Inflammatory macrophage (primary cell): ENCODE data around the gene SLC24A3.

ENCODE experiments used
- DNase-seq, 2 donors: peaks; one replicate each; pipeline ENCODE4 v3.0.0-alpha.2; 2020 to 2022
- total RNA-seq, 18 experiments: gene quantifications; one replicate each; lab custom pipeline; 2026; ENCODE audit warnings: mixed read lengths in 6 of 18, inconsistent platforms in 2 of 18; lab: John Stamatoyannopoulos, UW

The SLC24A3 gene
- 0.31 to 1.5 (median 1.1) reads per million in 18 experiments for total RNA-seq

DNA sequence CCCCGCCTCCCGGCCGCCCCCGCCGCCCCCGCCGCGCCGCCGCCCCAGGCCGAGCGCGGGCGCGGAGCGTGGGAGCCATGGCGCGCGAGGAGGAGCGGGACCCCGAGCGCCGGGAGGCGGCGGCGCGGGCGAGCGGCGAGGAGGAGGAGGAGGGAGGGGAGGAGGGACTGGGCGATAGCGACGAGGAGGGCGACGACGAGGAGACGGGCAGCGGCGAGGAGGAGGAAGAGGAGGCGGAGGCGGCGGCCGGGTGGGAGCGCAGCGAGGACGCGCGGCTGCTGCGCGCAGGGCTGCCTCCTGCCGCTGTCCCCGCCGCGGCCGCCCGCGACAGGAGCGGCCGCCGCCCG, at the start of gene SLC24A3:
SLC24A3 (plus strand) TSS at position 174 of the 347 bp plus-strand sequence.
- DNase-seq, result no peak

DNA sequence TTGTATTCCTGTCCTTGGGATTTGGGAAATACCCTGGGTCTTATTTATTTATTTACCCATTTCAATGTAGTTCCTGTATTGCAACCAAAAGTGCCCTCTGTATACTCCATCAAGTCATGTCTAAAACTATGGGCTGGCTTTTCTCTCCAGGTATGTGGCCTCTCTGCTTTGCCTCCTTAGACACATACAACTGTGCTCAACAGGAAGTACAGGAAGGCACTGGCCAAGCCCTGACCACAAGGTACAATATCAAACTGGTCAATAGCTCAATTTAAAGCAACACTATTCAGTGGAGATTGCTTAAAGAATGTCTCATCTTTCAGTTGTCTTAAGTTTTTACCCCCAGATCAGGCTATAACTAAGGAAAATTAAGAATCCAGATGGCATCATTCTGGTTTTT, 42.3 kb upstream of the SLC24A3 start:
- DNase-seq, result no peak

DNA sequence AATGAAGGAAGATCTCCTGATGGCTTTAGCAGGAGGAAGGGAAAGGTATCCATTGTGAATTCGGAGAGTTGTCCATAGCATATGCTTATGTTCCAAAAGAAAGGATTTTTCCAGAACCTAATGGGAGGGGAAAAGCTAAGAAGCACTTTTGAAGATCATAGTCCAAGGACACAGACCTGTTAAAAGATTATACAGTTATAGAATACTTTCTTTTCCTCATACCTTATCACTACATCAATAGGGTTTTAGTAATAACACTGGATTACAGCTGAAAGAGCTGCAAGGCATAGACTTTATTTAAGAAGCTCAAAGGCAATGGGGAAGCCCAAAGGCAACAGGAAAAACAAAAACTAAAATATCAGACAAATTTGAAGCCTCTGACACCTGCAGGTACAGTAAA, 39.8 kb upstream of the SLC24A3 start:
- DNase-seq, result no peak

DNA sequence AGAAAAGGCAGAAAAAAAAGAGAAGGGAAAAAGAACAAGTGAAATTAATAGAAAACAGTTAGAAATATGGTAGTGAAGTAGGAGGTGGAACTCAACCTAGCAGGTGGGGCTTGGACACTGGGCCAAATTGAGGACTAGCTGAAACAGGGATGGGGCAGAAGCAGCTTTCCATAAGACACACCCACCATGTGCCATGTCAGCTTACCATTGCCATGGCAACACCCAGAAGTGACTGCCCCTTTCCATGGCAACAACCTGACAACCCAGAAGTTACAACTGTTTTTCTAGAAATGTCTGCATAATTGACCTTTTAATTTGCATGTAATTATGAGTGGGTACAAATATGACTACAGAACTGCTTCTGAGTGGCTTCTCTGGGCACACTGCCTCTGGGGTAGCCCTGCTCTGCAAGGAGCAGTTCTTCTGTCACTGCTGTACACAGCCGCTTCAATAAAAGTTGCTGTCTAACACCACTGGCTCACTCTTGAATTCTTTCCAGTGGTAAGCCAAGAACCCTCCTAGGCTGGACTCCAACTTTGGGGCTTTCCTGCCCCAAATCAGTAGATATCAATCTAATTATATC, 35.9 kb upstream of the SLC24A3 start:
- no peak for DNase-seq

DNA sequence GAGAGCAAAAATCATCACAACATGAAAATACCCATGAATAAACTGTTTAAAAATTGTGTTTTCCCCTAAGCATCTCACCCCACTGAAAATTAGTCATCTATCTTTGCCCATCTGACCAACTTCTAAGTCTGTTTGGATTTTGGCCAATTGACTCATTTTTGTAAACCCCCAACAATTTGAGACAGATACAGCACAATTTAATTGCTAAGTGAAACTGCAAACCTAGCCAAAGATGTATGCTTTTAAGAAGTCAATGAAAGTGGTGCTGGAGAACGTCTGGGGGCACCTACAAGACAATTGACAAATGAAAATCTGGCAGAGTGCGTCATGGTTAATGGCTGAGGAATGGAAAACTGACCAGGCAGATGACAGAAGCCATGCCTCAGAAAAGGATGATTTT, 30.9 kb upstream of the SLC24A3 start:
- DNase-seq, result no peak

DNA sequence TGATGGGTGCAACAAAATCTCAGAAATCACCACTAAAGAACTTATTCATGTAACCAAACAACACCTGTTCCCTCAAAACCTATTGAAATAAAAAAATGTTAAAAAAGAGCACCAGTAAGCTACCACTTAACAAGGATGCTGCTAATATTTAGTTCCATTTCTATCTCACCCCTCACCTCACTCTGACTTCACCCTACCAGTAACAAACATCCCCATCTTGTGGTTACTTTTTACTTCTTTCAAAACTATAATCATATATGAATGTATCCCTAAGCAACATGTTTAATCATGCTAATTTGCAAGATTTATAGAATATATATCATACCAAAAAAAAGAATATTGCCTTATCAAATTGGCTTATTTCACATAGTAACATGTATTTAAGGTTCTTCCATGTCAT, 27.4 kb upstream of the SLC24A3 start:
- DNase-seq, result peak in 1 of 2 donors; percentile 16

DNA sequence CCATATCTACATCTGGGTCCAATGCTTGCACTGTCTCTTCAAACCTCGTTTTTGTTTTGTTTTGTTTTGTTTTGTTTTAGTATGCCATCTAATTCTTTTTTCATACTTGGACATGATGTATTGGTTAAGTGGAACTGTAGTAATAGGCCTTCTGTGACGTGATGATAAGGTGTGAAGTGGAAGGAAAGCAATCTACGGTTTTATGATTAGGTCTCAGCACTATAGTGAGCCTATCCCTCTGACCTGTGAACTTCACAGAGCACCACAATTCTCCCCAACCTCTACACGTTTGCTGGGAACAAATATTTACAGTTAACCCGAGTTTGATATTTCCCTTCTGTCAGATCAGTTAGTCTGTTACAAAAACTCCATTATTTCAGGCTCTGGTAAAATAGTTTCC, 19.1 kb upstream of the SLC24A3 start:
- no peak for DNase-seq

DNA sequence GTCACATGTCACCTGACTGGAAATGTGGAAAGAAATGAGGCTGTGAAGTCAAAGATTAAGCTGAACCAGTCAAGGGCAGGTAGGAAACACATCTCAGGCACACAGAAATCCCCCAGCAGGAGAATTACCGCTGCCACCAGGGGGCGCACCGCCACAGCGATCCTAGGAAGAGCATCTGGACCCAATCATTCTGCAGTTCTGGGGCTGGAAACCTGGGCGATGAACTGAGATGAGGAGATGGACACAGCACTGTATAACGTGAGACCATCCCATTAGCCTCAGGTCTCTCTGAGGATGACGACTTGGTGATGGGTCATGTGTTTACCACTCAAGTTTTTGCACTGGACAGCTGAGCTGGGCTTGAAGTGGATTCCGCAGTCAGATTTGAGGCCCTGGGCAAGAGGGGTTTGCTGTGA, 6.5 kb upstream of the SLC24A3 start:
- DNase-seq, result peak; percentile 58 to 71

DNA sequence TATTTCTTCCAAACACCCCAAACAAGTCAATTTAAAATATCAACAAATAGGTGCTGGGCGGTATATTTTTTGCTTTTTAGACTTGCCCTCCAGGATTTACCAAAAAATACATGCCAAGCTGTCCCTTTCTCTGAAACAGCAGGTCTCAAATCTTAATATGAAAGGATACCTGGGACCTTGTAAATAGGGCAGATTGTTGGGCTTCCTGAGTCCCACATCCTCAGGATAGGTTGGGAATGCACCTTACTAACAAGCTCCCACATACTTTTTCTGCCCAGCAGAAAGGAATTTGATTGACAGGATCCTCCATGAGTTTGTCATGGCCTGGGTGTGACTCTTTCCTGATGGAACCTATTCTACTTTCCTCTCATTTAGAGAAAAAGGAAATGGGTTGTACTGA, 4.9 kb upstream of the SLC24A3 start:
- DNase-seq, result no peak

DNA sequence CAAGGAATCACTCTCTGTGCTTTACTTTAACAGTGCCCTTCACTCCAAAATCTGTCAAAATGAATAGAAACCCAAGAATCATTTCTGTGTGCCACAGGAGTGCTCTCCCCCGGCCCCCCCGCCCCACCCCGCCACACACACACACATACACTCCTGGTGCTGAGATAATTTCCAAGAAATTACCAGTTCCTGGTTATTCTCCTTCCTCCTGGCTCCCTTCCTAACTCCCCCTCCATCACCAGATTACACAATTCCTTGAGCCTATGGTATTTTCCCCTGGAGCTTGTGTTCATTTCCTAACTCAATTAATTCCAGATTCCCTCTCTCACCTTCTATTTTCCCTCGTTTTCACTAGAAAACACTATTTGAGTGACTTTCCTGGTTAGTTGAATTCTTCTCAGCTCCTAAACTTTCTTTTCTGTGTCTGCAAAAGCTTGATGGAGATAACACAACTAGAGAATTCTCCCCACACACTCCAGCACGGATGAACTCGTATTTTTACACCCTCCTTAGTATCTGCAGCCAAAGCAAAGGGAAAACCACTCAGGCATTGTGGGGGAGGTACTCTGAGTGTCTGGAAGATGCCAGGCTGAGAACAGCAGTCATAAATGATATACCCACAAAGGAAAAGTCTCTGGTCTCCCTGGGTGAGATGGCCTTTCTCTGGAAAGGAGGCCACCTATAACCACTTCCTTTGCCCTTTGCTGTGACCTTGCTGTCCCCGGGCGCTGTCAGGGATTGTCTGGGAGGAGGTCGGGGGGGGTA, 1.9 kb upstream of the SLC24A3 start:
- no peak for DNase-seq

DNA sequence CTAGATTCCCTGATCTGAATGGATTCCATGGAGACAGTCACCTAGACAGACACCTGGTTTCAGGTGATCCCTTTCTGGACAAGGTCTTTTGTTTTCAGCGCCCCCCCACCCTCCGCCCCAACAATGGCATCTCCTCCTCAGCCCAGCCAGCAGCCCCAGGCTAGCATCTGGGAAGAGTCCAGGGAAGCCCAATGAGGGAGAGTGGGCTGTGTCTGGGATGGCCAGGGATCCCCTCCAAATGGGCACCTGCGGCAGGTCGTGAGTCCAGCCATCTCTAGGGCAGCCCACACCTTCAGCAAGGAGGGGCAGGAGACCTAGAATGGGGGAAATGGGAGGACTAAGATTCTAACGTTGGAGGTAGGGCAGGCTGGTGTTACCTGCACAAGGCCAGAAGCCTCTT, 1.2 kb upstream of the SLC24A3 start:
- no peak for DNase-seq

DNA sequence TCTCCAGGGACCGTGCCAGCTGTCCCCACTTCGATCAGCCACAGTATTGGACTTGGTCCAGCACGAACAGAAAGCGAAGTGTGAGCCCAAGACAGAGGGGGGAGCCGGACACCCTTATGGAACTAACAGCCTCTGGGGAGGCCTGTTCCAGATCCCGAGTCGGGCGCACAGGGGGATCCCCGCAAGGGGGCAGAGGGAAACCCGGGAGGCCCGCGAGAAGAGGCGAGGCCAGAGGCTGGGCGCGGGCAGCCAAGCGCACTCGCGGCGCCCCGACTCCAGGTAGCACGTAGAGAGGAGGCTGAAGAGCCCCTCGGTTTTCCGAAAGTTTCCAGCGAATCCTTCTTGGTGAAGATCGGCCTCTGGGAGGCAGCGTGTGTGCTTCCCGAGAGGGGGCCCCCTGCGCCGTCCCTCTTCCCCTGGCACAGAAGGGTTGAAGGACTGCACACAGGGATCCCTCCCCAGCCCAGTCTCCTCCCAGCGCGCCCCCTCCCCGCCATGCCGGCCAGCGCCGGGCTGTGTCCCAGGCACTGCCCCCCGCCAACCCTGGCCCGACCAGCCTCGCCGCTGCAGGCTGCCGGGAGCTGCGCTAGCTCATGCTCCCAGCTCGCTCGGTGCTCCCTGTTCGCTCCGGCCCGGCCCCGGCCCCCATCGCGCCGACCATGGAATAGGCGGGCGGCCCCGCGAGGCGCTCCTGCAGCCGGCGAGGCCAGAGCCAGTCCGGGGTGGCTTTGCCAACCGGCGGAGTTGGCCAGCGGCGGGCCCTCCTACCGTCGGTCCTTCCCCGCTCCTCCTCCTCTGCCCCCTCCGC, 577 bp upstream of the SLC24A3 start:
- DNase-seq, result peak in 1 of 2 donors; percentile 11

DNA sequence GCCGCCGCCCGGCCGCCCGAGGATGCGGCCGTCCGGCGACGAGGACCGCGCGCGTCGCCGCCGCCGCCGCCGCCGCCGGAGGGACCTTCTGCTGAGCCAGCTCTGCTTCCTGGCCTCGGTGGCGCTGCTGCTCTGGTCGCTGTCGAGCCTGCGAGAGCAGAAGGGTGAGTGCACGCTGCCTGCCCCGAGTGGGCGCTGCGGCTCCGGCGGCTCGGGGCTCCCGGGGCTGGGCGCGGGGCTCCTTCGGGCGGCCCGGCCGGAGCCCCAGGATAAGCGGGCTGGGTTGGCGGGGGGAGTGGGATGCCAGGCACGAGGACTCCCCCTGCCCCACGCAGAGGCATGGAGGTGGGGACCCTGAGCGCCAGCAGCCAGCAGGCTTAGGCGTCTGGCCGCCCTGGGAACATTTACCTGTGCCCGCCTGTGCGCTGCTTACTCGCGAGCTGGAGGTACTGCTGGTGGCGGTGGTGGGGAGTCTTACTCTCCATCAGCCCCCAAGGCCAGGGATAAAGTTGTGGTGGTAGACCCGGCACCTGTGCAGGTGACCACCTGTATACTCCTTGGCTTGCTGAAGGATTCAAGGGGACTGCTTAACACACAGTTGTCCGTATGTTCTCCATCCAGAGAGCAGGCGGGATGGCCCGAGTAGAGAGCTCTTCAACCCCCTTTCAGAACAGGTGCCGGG, 520 bp downstream of the SLC24A3 start:
- peak; percentile 58 to 82 for DNase-seq

DNA sequence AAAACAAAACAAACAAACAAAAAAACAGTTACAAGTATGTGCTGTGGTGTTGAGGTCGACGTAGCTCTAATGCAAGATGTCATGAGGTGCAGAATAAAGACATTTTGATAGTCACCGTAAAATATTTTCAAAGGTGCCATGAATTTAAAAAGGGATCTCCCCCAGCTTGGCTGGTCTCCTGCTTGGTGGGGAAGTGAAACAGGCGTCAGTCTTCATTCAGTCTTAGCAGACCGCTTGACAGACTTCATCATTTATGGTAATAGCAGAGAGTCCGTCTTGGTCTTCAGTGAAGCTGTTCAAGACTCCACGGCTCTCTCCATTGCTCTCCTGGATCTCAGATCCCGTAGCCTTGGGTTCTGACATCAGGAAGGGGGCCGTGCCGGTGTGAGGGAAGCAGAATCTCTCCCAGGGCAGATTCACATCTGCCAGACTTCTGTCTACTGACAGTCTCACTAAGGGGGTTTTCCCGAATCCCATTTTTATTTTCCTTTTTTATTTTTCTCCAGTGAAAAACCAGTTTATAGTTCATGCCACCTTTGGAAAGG, 1.6 kb downstream of the SLC24A3 start:
- peak; percentile 8 to 11 for DNase-seq

DNA sequence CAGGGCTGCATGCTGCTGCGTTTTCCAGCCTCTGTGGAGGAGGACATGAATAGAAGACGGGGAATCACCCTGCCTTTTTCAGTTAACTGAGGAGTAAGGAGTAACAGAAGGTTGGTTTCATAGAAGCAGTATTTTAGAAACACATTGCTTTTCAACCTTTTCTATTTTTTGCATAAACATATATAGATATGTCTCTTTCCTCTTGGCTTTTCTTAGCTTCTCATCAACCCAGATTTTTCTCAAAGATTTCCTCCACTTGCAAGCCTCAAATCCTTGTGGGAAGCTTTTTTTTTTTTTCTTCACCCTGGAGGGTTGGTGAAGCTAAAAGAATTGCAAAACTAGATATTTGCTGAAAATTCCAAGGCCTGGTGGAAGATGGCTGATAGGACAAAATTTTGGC, 6.0 kb downstream of the SLC24A3 start:
- DNase-seq, result no peak

DNA sequence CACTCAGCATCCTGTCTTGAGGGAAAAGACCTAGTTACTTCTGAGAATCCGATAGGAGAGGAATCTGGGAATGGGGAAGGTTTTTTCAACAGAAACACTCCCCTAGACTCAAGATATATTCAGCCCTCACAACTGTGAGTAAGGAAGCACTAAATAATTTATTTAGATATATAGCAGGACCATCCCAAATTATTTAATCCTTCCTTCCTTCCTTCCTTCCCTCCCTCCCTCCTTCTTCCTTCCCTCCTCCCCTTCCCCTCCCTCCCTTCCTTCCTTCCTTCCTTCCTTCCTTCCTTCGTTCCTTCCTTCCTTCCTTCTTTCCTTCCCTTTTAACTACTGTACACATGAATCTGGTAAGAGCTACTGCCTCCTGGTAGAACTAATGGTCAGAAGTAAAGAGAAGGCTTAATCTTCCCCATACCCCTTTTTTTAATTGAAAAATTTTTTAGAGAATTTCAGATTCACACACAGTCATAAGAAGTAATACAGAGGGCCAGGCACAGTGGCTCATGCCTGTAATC, 10.1 kb downstream of the SLC24A3 start:
- no peak for DNase-seq

DNA sequence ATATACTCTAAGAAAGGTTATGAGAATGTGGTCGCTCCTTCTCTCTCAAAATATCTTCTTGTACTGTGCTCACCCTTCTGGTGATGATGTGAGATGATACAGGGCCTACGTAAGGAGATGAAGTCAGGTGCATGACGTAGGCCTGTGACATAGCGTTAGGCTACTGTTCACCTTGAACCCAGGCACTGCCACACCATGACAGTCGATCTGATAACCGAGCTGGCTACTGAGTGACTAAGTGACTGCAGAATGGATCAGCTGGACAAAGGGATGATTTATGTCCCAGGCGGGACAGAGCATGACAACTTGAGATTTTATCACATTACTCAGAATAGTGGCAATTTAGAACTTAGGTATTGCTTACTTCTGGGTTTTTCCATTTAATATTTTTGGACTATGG, 11.2 kb downstream of the SLC24A3 start:
- no peak for DNase-seq

DNA sequence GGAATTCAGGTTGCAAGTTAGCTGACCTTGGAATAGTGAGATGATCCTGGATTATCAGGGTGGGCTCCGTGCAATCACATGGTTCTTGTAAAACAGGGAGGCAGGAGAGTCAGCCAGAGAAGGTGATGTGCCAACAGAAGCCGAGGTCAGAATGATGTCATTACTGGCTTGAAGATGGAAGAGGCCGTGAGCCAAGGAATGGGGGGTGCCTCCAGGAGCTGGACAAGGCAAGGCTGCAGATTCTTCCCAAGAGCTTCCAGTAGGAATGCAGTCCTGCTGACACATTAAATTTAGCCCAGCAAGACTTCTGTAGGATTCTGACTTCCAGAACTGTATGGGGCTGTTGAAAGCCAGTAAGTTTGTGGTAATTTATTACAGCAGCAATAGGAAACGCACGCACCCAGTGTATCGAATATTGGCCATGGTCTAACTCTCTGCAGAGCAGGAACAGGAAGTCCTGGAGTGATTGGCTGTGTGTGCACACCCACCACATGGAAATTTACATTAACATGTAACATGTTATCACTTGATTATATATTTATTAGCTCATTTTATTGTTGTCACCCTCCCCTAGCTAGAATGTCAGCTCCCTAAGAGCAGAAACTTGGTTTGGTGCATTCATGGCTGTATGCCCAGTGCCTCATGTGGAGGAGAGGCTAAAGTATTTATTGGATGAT, 19.1 kb downstream of the SLC24A3 start:
- no peak for DNase-seq

DNA sequence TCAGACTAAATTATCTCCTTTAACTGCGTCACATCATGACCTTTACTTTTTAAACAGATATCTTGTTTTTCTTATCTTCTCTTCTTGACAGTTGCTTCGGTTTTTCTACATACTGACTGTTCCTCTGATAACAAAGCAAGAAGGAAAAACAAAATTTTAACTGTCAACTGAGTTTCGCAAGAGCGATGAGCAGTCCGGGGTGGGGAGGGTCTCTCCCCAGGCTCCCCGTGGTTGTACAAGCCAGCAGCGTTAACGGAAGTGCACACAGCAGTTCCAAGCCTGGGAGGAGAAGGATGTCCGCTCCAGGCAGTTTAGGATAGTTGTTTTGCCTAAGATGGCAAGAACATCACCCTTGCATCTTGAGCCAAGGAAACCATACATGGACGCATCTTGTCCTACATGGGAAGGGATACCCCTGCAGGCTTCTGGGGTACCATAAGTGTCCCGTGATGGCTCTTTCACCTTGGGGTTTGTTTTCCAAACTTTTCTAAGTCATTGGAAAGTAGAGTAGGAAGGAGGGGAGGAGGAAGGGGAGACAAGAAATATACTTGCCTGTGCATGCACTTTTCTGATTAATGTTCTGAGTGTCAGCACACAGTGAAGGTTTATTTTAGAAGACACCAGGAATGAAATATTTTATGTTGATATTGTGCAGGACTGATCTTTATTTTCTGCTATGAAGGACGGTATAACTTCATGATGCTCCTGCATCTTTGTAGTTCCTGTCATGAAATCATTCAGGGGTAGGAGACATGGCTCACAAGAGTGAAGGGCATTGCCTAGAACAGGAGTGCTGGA, 20.8 kb downstream of the SLC24A3 start:
- DNase-seq, result peak in 1 of 2 donors; percentile 27

DNA sequence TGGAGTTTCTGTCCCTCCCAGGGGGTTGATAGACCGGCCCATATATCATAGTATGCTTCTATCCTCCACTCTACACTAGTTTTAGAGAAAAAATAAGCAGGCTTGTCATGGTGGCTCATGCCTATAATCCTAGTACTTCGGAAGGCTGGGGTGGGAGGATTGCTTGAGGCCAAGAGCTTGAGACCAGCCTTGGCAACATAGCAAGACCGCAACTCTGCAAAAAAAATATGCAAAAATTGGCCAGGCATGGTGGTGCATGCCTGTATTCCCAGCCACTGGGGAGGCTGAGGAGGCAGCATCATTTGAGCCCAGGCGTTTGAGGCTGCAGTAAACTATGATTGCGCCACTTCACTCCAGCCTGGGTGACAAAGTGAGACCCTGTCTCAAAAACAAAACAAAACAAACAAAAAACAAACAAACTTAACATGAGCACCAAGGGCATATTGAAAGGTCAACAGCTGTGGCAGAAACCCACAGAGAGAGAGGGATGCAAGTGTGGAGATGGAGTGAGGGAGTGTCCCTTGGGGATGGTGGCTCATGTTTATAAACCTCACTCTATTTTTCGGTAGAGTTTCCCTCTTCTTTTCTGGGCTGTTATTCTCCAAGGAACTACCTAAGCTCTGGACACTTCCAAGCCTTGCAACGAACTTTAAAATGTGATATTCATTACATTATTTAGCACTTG, 24.1 kb downstream of the SLC24A3 start:
- DNase-seq, result no peak
